C4-2B (cell line): ENCODE results near the gene SIN3A.

Experiments
- CTCF ChIP-seq: fragments of 450-650 bp; conservative IDR thresholded peaks from 2 replicates; pipeline ENCODE4 v1.5.1; 2017; ENCODE audit warnings: mild to moderate bottlenecking
- ZFX ChIP-seq: fragments of 450-650 bp; IDR thresholded peaks from 2 replicates; pipeline ENCODE4 v1.6.1; 2017

- TF ChIP-seq CTCF (no peak), ZFX (no peak)
Observed at GRCh38 chr15:75428152-75428551, 23.3 kb downstream of the SIN3A start.
